HepG2 (cell line): ENCODE results near the gene SRCIN1. TPM values are rescaled to one million over a fixed set of nuclear protein-coding genes. Genes with fewer than 3 reads are reported as not detected.

Experiments used
- DR1 ChIP-seq: sonication (generic); formaldehyde crosslinking; IDR thresholded peaks from 2 replicates; pipeline ENCODE4 v1.8.0; 2021; ENCODE audit warnings: mild to moderate bottlenecking, missing genetic modification reagents, inconsistent platforms
- FLYWCH1 ChIP-seq: sonication (generic); formaldehyde crosslinking; IDR thresholded peaks from 2 replicates; pipeline ENCODE4 v1.8.1; 2023; ENCODE audit warnings: mild to moderate bottlenecking, missing genetic modification reagents
- KLF16 ChIP-seq, 2 experiments: sonication (generic) in 1 of 2; formaldehyde crosslinking in 1 of 2; IDR thresholded peaks; 2 replicates each; pipeline versions ENCODE4 v1.6.1 to v1.8.0; 2016 to 2023; ENCODE audit warnings: missing genetic modification reagents in 2 of 2, missing compliant biosample characterization in 1 of 2
- KLF9 ChIP-seq: IDR thresholded peaks from 2 replicates; pipeline ENCODE4 v1.6.1; 2016; ENCODE audit warnings: low read depth
- MXD4 ChIP-seq: IDR thresholded peaks from 2 replicates; pipeline ENCODE4 v1.6.1; 2016; ENCODE audit warnings: mild to moderate bottlenecking, missing biosample characterization, missing genetic modification reagents
- NCOA5 ChIP-seq: sonication (generic); formaldehyde crosslinking; IDR thresholded peaks from 2 replicates; pipeline ENCODE4 v1.4.0; 2020; ENCODE audit warnings: missing genetic modification reagents
- SKI ChIP-seq: fragments of 450-650 bp; IDR thresholded peaks from one replicate; pipeline ENCODE4 v1.6.1; 2018; ENCODE audit warnings: mild to moderate bottlenecking; ENCODE audit not compliant: partially characterized antibody
- SMARCE1 ChIP-seq: fragments of 450-650 bp; IDR thresholded peaks from 2 replicates; pipeline ENCODE4 v1.6.1; 2017; ENCODE audit warnings: borderline replicate concordance
- SP2 ChIP-seq: sonication (generic); formaldehyde crosslinking; IDR thresholded peaks from 2 replicates; pipeline ENCODE4 v1.5.1; 2020; ENCODE audit warnings: mild to moderate bottlenecking, missing genetic modification reagents
- SP5 ChIP-seq: IDR thresholded peaks from 2 replicates; pipeline ENCODE4 v1.6.1; 2016; ENCODE audit warnings: low read depth, borderline replicate concordance
- TAF15 ChIP-seq: fragments of 200-400 bp; formaldehyde crosslinking; IDR thresholded peaks from one replicate; pipeline ENCODE4 v1.6.1; 2018; ENCODE audit warnings: mild to moderate bottlenecking, low read depth, low read length; ENCODE audit not compliant: poor library complexity, severe bottlenecking
- TEAD3 ChIP-seq: optimal IDR thresholded peaks from 2 replicates; pipeline ENCODE3; 2016; ENCODE audit warnings: borderline replicate concordance
- ZFY ChIP-seq: sonication (generic); formaldehyde crosslinking; IDR thresholded peaks from 2 replicates; pipeline ENCODE4 v1.4.0; 2020; ENCODE audit warnings: missing genetic modification reagents
- ZNF205 ChIP-seq: IDR thresholded peaks from 2 replicates; pipeline ENCODE4 v1.6.1; 2018; ENCODE audit warnings: missing biosample characterization, missing genetic modification reagents
- ZNF331 ChIP-seq: sonication (generic); formaldehyde crosslinking; IDR thresholded peaks from 2 replicates; pipeline ENCODE4 v1.4.0; 2020; ENCODE audit warnings: missing genetic modification reagents
- ZNF605 ChIP-seq: sonication (generic); formaldehyde crosslinking; IDR thresholded peaks from 2 replicates; pipeline ENCODE4 v1.8.0; 2022; ENCODE audit warnings: mild to moderate bottlenecking, missing genetic modification reagents
- ZNF703 ChIP-seq: sonication (generic); formaldehyde crosslinking; IDR thresholded peaks from 2 replicates; pipeline ENCODE4 v1.5.1; 2020; ENCODE audit warnings: missing genetic modification reagents, mild to moderate bottlenecking, moderate library complexity, borderline replicate concordance
- ZNF777 ChIP-seq: sonication (generic); formaldehyde crosslinking; IDR thresholded peaks from 2 replicates; pipeline ENCODE4 v1.4.0; 2020; ENCODE audit warnings: missing genetic modification reagents
- polyA plus RNA-seq, 8 experiments: library from polyadenylated mRNA; depleted of rRNA in 3 of 8; stranded (reverse) in 7 of 8; unstranded in 1 of 8; fragments of >200 nt; fragmentation: Illumina TruSeq in 4 of 8; extraction: Trizol in 4 of 8; gene quantifications; 2 replicates each; pipeline versions ENCODE4 v1.2.1 to v1.2.3, GENCODE V29; 2011 to 2016; ENCODE audit warnings: low read depth in 4 of 8, missing spikeins in 1 of 8, mixed read lengths in 1 of 8; ENCODE audit not compliant: insufficient read depth in 1 of 8
- total RNA-seq, 5 experiments: library from RNA; depleted of rRNA; stranded (reverse); fragments of >200 nt; fragmentation: Illumina TruSeq; extraction: Trizol; gene quantifications; 2 replicates each; pipeline ENCODE4 v1.2.3, GENCODE V29; 2016; ENCODE audit warnings: low read depth in 1 of 5
- TF ChIP-seq, protein P1 (sequence below): sonication (generic); formaldehyde crosslinking; IDR thresholded peaks from 2 replicates; pipeline ENCODE4 v1.4.0; 2020; ENCODE audit warnings: missing genetic modification reagents, mild to moderate bottlenecking, borderline replicate concordance
- TF ChIP-seq, protein P2 (sequence below): sonication (generic); formaldehyde crosslinking; IDR thresholded peaks from 2 replicates; pipeline ENCODE4 v1.4.0; 2020; ENCODE audit warnings: mild to moderate bottlenecking, missing genetic modification reagents
- TF ChIP-seq, protein P3 (sequence below): sonication (generic); formaldehyde crosslinking; IDR thresholded peaks from 2 replicates; pipeline ENCODE4 v1.8.1; 2023; ENCODE audit warnings: mild to moderate bottlenecking, missing genetic modification reagents
- TF ChIP-seq, protein P4 (sequence below): sonication (generic); formaldehyde crosslinking; IDR thresholded peaks from 2 replicates; pipeline ENCODE4 v1.4.0; 2020; ENCODE audit warnings: missing genetic modification reagents

Gene SRCIN1
- total and polyA plus RNA-seq, 2 of the 13 experiments (the other 11 are each of a cell fraction or from before 2014, with no cell fraction given): 1.2 to 9.6 TPM

DNA sequence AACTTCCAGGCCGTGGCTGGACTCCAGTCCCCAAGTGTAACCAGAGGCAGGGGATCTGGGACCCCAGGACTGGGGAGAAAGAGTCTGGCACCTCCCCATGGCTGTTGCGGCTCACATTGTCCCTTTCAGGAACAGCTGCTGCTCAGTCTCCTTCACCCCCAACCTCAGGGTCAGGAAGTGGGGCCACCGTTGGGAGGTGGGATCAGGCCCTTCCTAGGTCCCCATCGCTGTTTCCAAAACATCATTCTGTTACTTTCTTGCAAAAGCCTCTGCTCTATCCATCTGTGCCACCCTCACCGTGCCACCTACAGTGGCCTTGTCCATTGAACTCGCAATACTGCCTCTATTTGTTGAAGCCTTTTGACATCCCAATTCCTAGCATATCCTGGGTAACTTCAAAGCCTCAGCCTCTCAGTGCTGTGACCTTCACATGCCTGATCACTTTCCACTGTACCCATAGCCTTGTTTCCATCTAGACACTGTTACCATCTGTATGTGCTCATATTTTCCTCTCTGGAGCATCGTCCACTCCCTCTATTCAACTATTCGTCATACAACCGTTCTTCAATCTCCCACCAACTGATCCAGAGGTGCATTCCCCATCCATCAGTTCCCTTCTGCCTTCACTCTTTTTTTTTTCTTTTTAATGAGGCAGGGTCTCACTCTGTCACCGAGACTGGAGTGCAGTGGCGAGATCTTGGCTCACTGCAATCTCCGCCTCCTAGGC lies 15.0 kb upstream of the SRCIN1 start (continued):
- TF ChIP-seq, protein P1, sequence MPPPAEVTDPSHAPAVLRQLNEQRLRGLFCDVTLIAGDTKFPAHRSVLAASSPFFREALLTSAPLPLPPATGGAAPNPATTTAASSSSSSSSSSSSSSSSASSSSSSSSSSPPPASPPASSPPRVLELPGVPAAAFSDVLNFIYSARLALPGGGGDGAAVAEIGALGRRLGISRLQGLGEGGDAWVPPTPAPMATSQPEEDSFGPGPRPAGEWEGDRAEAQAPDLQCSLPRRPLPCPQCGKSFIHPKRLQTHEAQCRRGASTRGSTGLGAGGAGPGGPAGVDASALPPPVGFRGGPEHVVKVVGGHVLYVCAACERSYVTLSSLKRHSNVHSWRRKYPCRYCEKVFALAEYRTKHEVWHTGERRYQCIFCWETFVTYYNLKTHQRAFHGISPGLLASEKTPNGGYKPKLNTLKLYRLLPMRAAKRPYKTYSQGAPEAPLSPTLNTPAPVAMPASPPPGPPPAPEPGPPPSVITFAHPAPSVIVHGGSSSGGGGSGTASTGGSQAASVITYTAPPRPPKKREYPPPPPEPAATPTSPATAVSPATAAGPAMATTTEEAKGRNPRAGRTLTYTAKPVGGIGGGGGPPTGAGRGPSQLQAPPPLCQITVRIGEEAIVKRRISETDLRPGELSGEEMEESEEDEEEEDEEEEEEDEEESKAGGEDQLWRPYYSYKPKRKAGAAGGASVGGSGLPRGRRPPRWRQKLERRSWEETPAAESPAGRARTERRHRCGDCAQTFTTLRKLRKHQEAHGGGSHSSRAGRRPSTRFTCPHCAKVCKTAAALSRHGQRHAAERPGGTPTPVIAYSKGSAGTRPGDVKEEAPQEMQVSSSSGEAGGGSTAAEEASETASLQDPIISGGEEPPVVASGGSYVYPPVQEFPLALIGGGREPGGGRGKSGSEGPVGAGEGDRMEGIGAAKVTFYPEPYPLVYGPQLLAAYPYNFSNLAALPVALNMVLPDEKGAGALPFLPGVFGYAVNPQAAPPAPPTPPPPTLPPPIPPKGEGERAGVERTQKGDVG (CRISPR knock-in tag): no peak
- TF ChIP-seq SP2 (CRISPR knock-in tag) (0 out of 2 replicates have a peak, but pooled peaks have one; percentile 22), ZNF331 (CRISPR knock-in tag) (peak; percentile 97), SP5 (CRISPR knock-in tag) (peak; percentile 87; the same call in 1 of the 2 replicates), NCOA5 (CRISPR knock-in tag) (no peak), ZNF777 (CRISPR knock-in tag) (no peak; the same call in 1 of the 2 replicates), DR1 (CRISPR knock-in tag) (no peak), FLYWCH1 (CRISPR knock-in tag) (peak; percentile 11; the same call in 1 of the 2 replicates), KLF9 (CRISPR knock-in tag) (peak; percentile 73; the same call in 1 of the 2 replicates), SMARCE1 (0 out of 2 replicates have a peak, but pooled peaks have one; percentile 54), ZNF703 (CRISPR knock-in tag) (peak; percentile 29; the same call in 1 of the 2 replicates), KLF16 (CRISPR knock-in tag; IDR thresholded peaks at IDR 0.05) (peak in 1 of 2 experiments; percentile 91; a peak in 2 of 4 replicates), ZNF605 (peak; percentile 14; the same call in 1 of the 2 replicates), SKI (peak; percentile 70), ZNF205 (CRISPR knock-in tag) (peak; percentile 93), ZFY (CRISPR knock-in tag) (no peak; the same call in 1 of the 2 replicates), TEAD3 (CRISPR knock-in tag) (peak; percentile 100), MXD4 (CRISPR knock-in tag) (peak; percentile 83; the same call in 1 of the 2 replicates), TAF15 (no peak)
- TF ChIP-seq, protein P2, sequence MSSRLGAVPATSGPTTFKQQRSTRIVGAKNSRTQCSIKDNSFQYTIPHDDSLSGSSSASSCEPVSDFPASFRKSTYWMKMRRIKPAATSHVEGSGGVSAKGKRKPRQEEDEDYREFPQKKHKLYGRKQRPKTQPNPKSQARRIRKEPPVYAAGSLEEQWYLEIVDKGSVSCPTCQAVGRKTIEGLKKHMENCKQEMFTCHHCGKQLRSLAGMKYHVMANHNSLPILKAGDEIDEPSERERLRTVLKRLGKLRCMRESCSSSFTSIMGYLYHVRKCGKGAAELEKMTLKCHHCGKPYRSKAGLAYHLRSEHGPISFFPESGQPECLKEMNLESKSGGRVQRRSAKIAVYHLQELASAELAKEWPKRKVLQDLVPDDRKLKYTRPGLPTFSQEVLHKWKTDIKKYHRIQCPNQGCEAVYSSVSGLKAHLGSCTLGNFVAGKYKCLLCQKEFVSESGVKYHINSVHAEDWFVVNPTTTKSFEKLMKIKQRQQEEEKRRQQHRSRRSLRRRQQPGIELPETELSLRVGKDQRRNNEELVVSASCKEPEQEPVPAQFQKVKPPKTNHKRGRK (CRISPR knock-in tag): 0 out of 2 replicates have a peak, but pooled peaks have one; percentile 8
- TF ChIP-seq, protein P3, sequence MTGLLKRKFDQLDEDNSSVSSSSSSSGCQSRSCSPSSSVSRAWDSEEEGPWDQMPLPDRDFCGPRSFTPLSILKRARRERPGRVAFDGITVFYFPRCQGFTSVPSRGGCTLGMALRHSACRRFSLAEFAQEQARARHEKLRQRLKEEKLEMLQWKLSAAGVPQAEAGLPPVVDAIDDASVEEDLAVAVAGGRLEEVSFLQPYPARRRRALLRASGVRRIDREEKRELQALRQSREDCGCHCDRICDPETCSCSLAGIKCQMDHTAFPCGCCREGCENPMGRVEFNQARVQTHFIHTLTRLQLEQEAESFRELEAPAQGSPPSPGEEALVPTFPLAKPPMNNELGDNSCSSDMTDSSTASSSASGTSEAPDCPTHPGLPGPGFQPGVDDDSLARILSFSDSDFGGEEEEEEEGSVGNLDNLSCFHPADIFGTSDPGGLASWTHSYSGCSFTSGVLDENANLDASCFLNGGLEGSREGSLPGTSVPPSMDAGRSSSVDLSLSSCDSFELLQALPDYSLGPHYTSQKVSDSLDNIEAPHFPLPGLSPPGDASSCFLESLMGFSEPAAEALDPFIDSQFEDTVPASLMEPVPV (CRISPR knock-in tag): no peak
- TF ChIP-seq, protein P4, sequence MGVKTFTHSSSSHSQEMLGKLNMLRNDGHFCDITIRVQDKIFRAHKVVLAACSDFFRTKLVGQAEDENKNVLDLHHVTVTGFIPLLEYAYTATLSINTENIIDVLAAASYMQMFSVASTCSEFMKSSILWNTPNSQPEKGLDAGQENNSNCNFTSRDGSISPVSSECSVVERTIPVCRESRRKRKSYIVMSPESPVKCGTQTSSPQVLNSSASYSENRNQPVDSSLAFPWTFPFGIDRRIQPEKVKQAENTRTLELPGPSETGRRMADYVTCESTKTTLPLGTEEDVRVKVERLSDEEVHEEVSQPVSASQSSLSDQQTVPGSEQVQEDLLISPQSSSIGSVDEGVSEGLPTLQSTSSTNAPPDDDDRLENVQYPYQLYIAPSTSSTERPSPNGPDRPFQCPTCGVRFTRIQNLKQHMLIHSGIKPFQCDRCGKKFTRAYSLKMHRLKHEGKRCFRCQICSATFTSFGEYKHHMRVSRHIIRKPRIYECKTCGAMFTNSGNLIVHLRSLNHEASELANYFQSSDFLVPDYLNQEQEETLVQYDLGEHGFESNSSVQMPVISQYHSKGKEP: no peak; the same call in 1 of the 2 replicates
